Measurements from ENCODE around the gene SPPL3. TPM values are rescaled to one million over a fixed set of nuclear protein-coding genes. Genes with fewer than 3 reads are reported as not detected.

SPPL3 gene
- total RNA-seq, 4 donors from 2014 or later: 16.8 to 28.7 (median 22.7) TPM

GRCh38 chr12:120790114-120790513 is 114.0 kb downstream of the SPPL3 start:
- ATAC-seq (ENCODE audit: low FRiP score) (no peak), DNase-seq (ENCODE audit: low spot score) (no peak)
- TF ChIP-seq CTCF (IDR thresholded peaks at IDR 0.05): no peak

GRCh38 chr12:120787889-120788288 is 116.3 kb downstream of the SPPL3 start:
- DNase-seq (ENCODE audit: low spot score): no peak
- ATAC-seq (ENCODE audit: low FRiP score): no peak
- no peak for TF ChIP-seq CTCF (IDR thresholded peaks at IDR 0.05)

- no peak for DNase-seq (ENCODE audit: low spot score)
- TF ChIP-seq CTCF (IDR thresholded peaks at IDR 0.05): no peak
- ATAC-seq (ENCODE audit: low FRiP score): no peak
These were observed 119.4 kb downstream of the SPPL3 start for GRCh38 chr12:120784804-120785203.

- DNase-seq (ENCODE audit: low spot score) (no peak), ATAC-seq (ENCODE audit: low FRiP score) (no peak)
- no peak for TF ChIP-seq CTCF (IDR thresholded peaks at IDR 0.05)
These were observed 121.0 kb downstream of the SPPL3 start for GRCh38 chr12:120783197-120783596.

- TF ChIP-seq CTCF (IDR thresholded peaks at IDR 0.05): no peak
- ATAC-seq (ENCODE audit: low FRiP score): no peak
These were observed 128.2 kb downstream of the SPPL3 start for GRCh38 chr12:120775862-120776552.

GRCh38 chr12:120774169-120774916 is 129.8 kb downstream of the SPPL3 start:
- ATAC-seq (ENCODE audit: low FRiP score) (no peak), DNase-seq (ENCODE audit: low spot score) (no peak)
- TF ChIP-seq CTCF (IDR thresholded peaks at IDR 0.05): no peak

More at GRCh38 chr12:120775862-120776552, 128.2 kb downstream of the SPPL3 start:
- DNase-seq (ENCODE audit: low spot score): no peak

- ATAC-seq (ENCODE audit: low FRiP score): no peak
- no peak for TF ChIP-seq CTCF (IDR thresholded peaks at IDR 0.05)
- DNase-seq (ENCODE audit: low spot score): no peak
These were observed 133.1 kb downstream of the SPPL3 start for GRCh38 chr12:120771097-120771496.
